ENCODE data around the gene RREB1.

- TF ChIP-seq, protein P1, sequence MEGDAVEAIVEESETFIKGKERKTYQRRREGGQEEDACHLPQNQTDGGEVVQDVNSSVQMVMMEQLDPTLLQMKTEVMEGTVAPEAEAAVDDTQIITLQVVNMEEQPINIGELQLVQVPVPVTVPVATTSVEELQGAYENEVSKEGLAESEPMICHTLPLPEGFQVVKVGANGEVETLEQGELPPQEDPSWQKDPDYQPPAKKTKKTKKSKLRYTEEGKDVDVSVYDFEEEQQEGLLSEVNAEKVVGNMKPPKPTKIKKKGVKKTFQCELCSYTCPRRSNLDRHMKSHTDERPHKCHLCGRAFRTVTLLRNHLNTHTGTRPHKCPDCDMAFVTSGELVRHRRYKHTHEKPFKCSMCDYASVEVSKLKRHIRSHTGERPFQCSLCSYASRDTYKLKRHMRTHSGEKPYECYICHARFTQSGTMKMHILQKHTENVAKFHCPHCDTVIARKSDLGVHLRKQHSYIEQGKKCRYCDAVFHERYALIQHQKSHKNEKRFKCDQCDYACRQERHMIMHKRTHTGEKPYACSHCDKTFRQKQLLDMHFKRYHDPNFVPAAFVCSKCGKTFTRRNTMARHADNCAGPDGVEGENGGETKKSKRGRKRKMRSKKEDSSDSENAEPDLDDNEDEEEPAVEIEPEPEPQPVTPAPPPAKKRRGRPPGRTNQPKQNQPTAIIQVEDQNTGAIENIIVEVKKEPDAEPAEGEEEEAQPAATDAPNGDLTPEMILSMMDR (IDR thresholded peaks at IDR 0.05), result no peak
- TF ChIP-seq REST (IDR thresholded peaks at IDR 0.05; ENCODE audit: insufficient read depth in 1 of 2, low read depth in 2 of 2, low read length in 1 of 2) (no peak), SIN3A (IDR thresholded peaks at IDR 0.05; ENCODE audit: borderline replicate concordance, insufficient read depth, low read depth, low read length) (no peak), POLR2AphosphoS5 (IDR thresholded peaks at IDR 0.05; ENCODE audit: low read depth, low read length) (no peak), TCF7L2 (IDR thresholded peaks at IDR 0.05; ENCODE audit: low read depth, low read length) (no peak)
Observed at GRCh38 chr6:7138046-7138531, 30.3 kb downstream of the RREB1 start.
